Stromal cell of bone marrow (primary cell): ENCODE results near the gene EEIG1.
"Not testable (repeated sequence)": the region's sequence is repeated elsewhere in the genome, so short reads cannot be mapped to it uniquely, and the experiment has no call there.

Experiments
- DNase-seq: peaks from one replicate; pipeline ENCODE4 v3.0.0-alpha.2; 2012; ENCODE audit warnings: low read depth

Gene EEIG1

GRCh38 chr9:127980706-127981558 lies at the start of gene EEIG1:
Gene EEIG1, minus strand, starts transcription at chr9:127980989. Its CDS starts 852 bp downstream, at chr9:127980137.
- DNase-seq = peak; percentile 85

GRCh38 chr9:128027705-128028104 lies 46.9 kb upstream of the EEIG1 start:
- no peak for DNase-seq

- no peak for DNase-seq
These were observed 46.2 kb upstream of the EEIG1 start for GRCh38 chr9:128026773-128027541.

- DNase-seq = no peak
These were observed 45.5 kb upstream of the EEIG1 start for GRCh38 chr9:128026255-128026772.

GRCh38 chr9:128025736-128026135 lies 44.9 kb upstream of the EEIG1 start:
- no peak for DNase-seq

GRCh38 chr9:128024761-128025308 lies 44.0 kb upstream of the EEIG1 start:
- no peak for DNase-seq

GRCh38 chr9:128023671-128024070 lies 42.9 kb upstream of the EEIG1 start:
- not testable (repeated sequence) for DNase-seq

- DNase-seq = no peak
These were observed 42.1 kb upstream of the EEIG1 start for GRCh38 chr9:128022886-128023285.

- no peak for DNase-seq
These were observed 40.3 kb upstream of the EEIG1 start for GRCh38 chr9:128021098-128021497.

GRCh38 chr9:128020692-128021091 lies 39.9 kb upstream of the EEIG1 start:
- no peak for DNase-seq

GRCh38 chr9:128015696-128016095 lies 34.9 kb upstream of the EEIG1 start:
- no peak for DNase-seq

GRCh38 chr9:128011071-128011817 lies 30.5 kb upstream of the EEIG1 start:
- DNase-seq = no peak

GRCh38 chr9:128009639-128010038 lies 28.9 kb upstream of the EEIG1 start:
- DNase-seq = no peak

GRCh38 chr9:128008171-128008570 lies 27.4 kb upstream of the EEIG1 start:
- DNase-seq = no peak

- no peak for DNase-seq
These were observed 26.9 kb upstream of the EEIG1 start for GRCh38 chr9:128007566-128008138.

GRCh38 chr9:128006332-128006996 lies 25.7 kb upstream of the EEIG1 start:
- DNase-seq = no peak

GRCh38 chr9:128005923-128006322 lies 25.1 kb upstream of the EEIG1 start:
- DNase-seq = no peak

- DNase-seq = no peak
These were observed 23.3 kb upstream of the EEIG1 start for GRCh38 chr9:128003966-128004604.

GRCh38 chr9:128002959-128003358 lies 22.2 kb upstream of the EEIG1 start:
- no peak for DNase-seq

GRCh38 chr9:128001779-128002298 lies 21.1 kb upstream of the EEIG1 start:
- DNase-seq = peak; percentile 75
